ENCODE data around the gene CDKN2A. TPM values are rescaled to one million over a fixed set of nuclear protein-coding genes. Genes with fewer than 3 reads are reported as not detected.

CDKN2A gene
- total RNA-seq, 2 experiments from 2014 or later, result 32.9 to 39.7 TPM

DNA sequence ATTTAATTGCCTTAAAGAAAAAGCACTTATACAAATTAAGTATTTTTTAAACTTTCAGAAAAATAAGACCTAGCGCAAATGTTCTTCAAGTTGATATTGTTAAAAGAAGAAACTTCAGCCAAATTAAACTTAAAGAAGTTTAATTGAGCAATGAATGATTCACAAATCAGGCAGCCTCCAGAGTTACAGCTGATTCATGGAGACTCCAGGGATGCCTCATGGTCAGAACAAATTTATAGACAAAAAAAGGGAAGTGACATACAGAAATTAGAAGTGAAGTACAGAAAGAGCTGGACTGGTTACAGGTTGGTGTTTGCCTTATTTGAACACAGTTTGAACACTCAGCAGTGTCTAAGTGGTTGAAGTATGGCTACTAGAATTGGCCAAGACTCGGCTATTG lies 60.3 kb downstream of the CDKN2A start:
- POLR2A ChIA-PET, result no interaction called here
- CTCF ChIA-PET, result interaction anchor here (1.2 to 1.4 kb wide), 3 partner anchors 9 to 698 kb away, joined by 3 to 4 read pairs (median 4); no protein-coding TSS in a partner anchor
- H3K4me3 Mint-ChIP-seq, result no peak overlapping the region

DNA sequence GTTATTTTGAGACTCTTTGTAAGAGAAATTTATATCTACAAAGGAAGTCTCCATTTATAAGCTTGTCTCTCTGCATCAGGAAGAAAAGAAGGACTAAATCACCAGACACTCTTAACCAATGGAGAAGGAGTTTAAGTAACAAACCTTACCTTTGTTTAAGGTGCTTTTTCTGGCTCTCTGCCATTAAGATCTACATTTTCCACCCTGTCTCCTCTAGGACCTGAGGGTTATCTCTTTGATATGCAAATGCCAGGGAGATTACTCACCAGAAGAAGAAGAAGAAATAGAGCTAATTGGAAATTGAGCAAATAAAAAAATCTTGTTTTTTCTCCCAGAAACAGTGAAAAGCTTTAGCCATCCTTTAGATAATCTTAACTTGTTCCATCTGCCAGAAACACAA lies 60.9 kb downstream of the CDKN2A start:
- Mint-ChIP-seq H3K9me3 (ENCODE audit: insufficient read depth) (no peaks in the 10 kb centered on the region), H3K4me1 (ENCODE audit: low read depth) (no peaks in the 10 kb centered on the region), H3K4me3 (no peak overlapping the region), H3K27me3 (ENCODE audit: low read depth) (no peaks in the 10 kb centered on the region), H3K27ac (no peak overlapping the region), H3K36me3 (ENCODE audit: low read depth) (no peaks in the 10 kb centered on the region)
- POLR2A ChIA-PET, result no interaction called here
- CTCF ChIA-PET, result interaction anchor here (0.9 to 1.4 kb wide), 4 partner anchors 10 to 698 kb away, joined by 3 to 4 read pairs (median 4); no protein-coding TSS in a partner anchor
- DNase-seq, result no peak
- ATAC-seq, result no peak

More for the DNA sequence above, 60.3 kb downstream of the CDKN2A start:
- DNase-seq (no peak), ATAC-seq (no peak)
- no peaks in the 10 kb centered on the region for H3K4me1 Mint-ChIP-seq (ENCODE audit: low read depth)
- no peak overlapping the region for H3K27ac Mint-ChIP-seq
- no peaks in the 10 kb centered on the region for H3K36me3 Mint-ChIP-seq (ENCODE audit: low read depth)
- H3K27me3 Mint-ChIP-seq (ENCODE audit: low read depth), result no peaks in the 10 kb centered on the region
- no peaks in the 10 kb centered on the region for H3K9me3 Mint-ChIP-seq (ENCODE audit: insufficient read depth)

DNA sequence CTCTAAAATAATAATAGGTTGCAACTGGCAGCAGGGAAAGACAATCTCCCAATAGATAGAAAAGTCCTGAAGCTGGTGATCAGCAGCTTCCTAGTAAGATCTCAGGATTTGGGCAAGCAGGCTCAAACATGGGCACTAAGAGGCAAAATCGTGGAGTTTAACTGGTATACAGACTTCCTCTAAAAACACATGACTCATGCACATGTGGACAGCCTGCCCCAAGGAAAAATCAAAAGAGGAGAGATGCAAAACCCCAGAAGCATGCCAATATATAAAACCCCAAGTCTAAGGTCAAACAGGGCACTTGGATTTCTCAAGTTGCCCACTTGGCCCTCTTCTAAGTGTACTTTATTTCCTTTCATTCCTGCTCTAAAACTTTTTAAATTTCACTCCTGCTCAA lies 62.8 kb downstream of the CDKN2A start:
- no peak overlapping the region for H3K27ac Mint-ChIP-seq
- H3K27me3 Mint-ChIP-seq (ENCODE audit: low read depth), result no peaks in the 10 kb centered on the region
- no peaks in the 10 kb centered on the region for H3K9me3 Mint-ChIP-seq (ENCODE audit: insufficient read depth)

DNA sequence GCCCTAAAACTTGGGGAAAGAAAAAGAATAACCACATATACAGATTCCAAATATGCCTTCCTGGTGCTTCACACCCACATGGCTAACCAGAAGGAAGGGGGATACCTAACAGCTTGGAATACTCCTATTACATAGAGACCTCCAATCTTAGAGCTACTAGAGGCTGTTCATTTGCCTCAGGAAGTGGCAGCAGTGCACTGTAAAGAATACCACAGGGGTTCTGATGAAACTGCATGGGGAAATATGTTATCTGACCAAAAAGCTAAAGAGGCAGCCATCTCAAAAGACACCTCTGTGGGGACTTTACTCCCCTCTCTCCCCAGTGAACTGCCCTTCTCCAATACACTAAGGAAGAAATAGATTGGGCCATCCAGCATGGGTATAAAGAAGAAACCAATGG lies 66.4 kb downstream of the CDKN2A start:
- no peak overlapping the region for H3K4me3 Mint-ChIP-seq

More for the DNA sequence above, 62.8 kb downstream of the CDKN2A start:
- DNase-seq (no peak), ATAC-seq (no peak)
- H3K36me3 Mint-ChIP-seq (ENCODE audit: low read depth), result no peaks in the 10 kb centered on the region
- POLR2A ChIA-PET, result no interaction called here
- CTCF ChIA-PET, result no interaction called here
- H3K4me3 Mint-ChIP-seq, result no peak overlapping the region
- H3K4me1 Mint-ChIP-seq (ENCODE audit: low read depth), result peaks cover 10% of the 10 kb centered on the region

DNA sequence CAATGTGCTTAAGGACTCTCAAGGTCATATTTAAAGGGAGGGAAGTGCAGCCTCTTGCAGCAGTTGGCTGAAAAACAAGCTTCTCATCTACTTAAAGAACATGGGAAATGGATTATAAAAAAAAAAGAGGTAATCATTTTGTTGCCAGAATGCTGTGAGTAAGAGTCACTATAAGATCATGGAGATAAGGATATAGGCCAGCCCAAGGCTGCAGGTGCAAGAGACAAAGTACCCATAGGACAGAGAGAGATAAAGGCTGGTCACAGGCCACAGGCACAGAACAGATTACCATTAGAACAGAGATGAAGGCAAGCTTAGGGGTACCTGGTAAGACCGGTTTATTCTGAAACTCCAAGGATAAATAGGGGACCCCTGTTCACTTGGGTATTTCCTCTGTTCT lies 70.5 kb downstream of the CDKN2A start:
- peaks cover 38% of the 10 kb centered on the region for H3K4me1 Mint-ChIP-seq (ENCODE audit: low read depth)
- H3K27me3 Mint-ChIP-seq (ENCODE audit: low read depth), result no peaks in the 10 kb centered on the region
- DNase-seq, result no peak
- H3K36me3 Mint-ChIP-seq (ENCODE audit: low read depth), result peaks cover 13% of the 10 kb centered on the region
- ATAC-seq, result no peak
- peaks cover 2% of the 10 kb centered on the region for H3K9me3 Mint-ChIP-seq (ENCODE audit: insufficient read depth)
- no peak overlapping the region for H3K4me3 Mint-ChIP-seq
- CTCF ChIA-PET, result no interaction called here
- POLR2A ChIA-PET, result interaction anchor here (0.7 kb wide), 1 partner anchor 84 kb away, joined by 3 read pairs; no protein-coding TSS in a partner anchor
- H3K27ac Mint-ChIP-seq, result no peak overlapping the region

More for the DNA sequence above, 66.4 kb downstream of the CDKN2A start:
- ChIA-PET POLR2A (interaction anchor here (0.7 kb wide), 1 partner anchor 83 kb away, joined by 3 read pairs; no protein-coding TSS in a partner anchor), CTCF (interaction anchor here (2.1 kb wide), 1 partner anchor 114 kb away, joined by 5 read pairs; no protein-coding TSS in a partner anchor)
- Mint-ChIP-seq H3K27ac (no peak overlapping the region), H3K9me3 (ENCODE audit: insufficient read depth) (no peaks in the 10 kb centered on the region), H3K27me3 (ENCODE audit: low read depth) (no peaks in the 10 kb centered on the region), H3K36me3 (ENCODE audit: low read depth) (peaks cover 2% of the 10 kb centered on the region), H3K4me1 (ENCODE audit: low read depth) (peaks cover 12% of the 10 kb centered on the region)
- ATAC-seq (no peak), DNase-seq (no peak)

DNA sequence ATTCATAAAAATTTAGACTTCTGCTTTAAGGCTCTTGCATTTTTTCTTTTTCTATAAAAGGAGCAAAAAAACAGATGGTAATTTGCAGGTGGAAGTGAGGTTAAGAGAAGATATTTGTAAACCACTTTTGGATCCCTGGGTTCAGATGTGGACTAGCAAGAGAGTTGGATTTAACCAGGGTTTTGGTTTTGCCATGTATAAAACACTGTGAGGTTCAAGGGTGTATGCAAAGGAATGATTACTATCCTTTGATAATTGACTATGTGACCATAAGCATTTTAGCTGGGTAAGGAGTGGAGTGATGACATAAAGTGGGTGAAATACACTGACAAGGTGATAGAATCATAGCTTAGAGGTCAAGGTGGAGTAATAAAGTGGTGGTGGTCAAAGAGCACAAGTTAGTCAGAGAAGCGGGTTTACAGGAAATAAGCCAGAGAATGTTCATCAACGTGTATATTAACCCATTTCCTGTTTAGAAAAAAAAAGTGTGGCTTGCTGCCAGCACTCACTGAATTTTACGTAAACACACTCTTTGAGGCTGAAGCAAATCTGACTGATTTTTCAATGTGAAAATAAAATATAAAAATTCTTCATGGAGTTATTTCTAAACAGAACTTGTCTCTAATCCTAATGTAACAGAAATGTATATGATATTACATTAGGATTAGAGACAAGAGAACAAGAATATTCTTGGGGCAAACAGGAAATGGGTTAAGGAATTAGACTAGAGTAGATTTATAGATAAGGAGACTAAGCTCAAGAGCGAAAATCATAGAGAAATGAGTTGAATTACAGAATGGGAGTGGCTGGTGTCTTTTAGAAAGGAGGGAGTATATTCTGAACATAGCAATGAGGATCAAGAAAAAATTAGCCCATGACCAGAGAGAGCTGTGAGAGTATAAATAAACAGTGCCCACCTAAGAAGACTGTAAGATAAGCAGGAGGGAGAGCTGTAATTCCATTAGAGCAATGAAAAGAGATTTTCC lies 74.5 kb downstream of the CDKN2A start:
- ChIA-PET CTCF (interaction anchor here (0.8 to 1.5 kb wide), 3 partner anchors 10 to 131 kb away, joined by 3 read pairs; partner anchors contain the start of genes CDKN2A and CDKN2B-AS1), POLR2A (interaction anchor here (0.6 to 0.8 kb wide), 2 partner anchors 46 to 116 kb away, joined by 3 read pairs; no protein-coding TSS in a partner anchor)
- ATAC-seq (peak; percentile 83), DNase-seq (peak; percentile 64)
- Mint-ChIP-seq H3K4me1 (ENCODE audit: low read depth) (peaks cover 31% of the 10 kb centered on the region), H3K36me3 (ENCODE audit: low read depth) (peaks cover 16% of the 10 kb centered on the region), H3K9me3 (ENCODE audit: insufficient read depth) (peaks cover 5% of the 10 kb centered on the region), H3K27me3 (ENCODE audit: low read depth) (no peaks in the 10 kb centered on the region), H3K27ac (peak overlapping the region; percentile 89), H3K4me3 (peak overlapping the region; percentile 23)

Other genes with a start within 250 kb of the CDKN2A start
- gene MTAP, start 191.8 kb downstream of the CDKN2A start, total RNA-seq, result 10 to 100 TPM; 62.5 to 68.2 TPM
- 1 to 10 TPM; 6.4 to 6.9 TPM for gene CDKN2B-AS1, start 399 bp upstream of the CDKN2A start, total RNA-seq
- 1 to 10 TPM; 2.3 to 3.1 TPM for gene CDKN2B, start 14.9 kb upstream of the CDKN2A start, total RNA-seq